HCEC 1CT (cell line): ENCODE measurements around the gene COG2.
"Not testable (repeated sequence)": the region's sequence is repeated elsewhere in the genome, so short reads cannot be mapped to it uniquely, and the experiment has no call there.

ENCODE experiments used
- DNase-seq: peaks from one replicate; pipeline ENCODE4 v3.0.0-alpha.2; 2017

COG2 gene

DNA sequence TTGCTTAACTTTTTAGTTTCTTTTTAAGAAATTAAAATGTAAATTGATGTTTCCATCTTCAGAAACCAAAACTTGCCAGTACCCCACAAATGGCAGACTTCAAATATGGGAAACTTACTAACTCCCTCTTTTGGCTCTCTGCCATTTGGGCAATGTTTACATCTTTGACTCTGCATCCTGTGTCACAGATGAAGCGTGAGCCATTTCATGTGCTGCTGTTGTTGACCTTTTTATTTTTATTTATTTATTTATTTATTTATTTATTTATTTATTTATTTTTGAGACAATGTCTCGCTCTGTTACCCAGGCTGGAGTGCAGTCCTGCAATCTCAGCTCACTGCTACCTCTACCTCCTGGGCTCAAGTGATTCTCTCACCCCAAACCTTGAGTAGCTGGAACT, 16.0 kb upstream of the COG2 start:
- DNase-seq: no peak

DNA sequence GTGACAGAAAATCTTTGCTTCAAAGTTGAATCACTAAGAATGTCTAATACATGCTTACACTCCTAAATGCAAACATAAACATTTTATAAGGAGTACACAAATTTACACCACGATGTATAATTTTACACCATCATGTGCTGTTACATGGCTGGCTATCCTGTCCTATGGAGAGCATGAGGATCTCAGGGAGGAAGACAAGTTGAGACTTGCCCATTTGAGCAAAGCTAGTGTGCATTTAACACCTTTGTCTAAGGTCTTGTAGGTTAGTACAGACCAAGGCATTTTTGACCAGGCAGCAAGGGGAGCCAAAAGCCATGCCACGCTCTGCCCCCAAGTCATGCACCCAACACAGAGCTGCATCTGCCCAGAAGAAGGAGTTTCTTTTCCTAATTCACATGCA, 14.5 kb upstream of the COG2 start:
- DNase-seq: no peak

DNA sequence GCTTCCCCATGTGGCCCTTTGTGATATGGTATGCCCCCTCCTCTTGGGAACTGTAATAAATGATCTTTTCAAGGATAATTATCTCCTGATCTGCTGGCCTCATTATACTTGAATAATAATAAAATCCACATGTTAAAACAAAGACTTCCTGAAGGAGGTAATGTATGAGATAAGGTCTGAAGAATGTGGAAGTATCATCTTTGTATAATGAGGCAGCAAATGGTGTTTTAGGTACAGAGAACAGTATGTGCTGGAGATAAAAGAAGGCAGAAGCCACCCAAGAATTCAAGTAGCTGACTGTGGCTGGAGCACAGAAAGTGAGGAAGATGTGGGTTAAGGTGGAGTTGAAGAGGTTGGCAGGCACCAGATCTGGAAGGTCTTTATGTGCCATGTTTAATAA, 12.8 kb upstream of the COG2 start:
- DNase-seq: no peak

DNA sequence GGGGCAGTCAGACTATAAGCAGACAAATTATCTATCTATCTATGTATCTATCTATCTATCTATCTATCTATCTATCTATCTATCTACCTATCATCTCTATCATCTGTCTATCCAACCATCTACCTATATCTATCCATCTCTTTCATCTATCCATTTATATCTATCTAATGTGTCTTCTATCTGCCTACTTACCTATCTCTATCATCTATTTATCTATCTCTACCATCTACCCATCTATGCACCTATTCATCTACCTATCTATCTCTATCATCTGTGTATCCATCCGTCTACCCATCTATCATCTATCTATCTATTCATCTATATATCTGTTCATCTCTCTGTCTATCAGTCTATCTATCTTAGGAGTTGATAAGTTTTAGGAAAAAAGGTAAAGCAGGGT, 10.8 kb upstream of the COG2 start:
- DNase-seq: no peak

DNA sequence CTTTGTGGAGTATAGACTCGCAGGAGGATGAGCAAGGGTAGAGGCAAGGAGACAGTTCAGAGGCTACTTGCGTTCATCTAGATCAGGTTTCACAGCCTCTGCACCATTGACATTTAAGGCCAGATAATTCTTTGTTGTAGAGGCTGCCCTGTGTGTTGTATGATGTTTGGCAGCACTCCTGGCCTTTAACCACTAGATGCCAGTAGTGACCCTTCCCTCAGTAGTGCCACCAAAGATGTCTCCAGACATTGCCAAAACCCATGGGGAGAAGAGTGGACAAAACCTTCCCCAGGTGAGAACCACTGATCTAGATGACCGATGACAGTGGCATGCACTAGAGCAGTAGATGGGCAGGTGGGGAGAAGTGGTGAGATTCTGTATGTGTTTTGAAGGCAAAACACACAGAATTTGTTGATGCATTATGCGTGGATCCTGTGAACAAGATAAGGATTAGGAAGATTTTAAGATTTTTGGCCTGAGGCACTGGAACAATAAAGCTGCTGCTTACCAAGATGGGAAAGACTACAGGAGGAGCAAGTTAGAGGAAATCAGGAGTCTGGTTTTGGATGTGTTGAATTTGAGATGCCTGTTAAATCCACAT, 9.9 kb upstream of the COG2 start:
- peak; percentile 28 for DNase-seq

DNA sequence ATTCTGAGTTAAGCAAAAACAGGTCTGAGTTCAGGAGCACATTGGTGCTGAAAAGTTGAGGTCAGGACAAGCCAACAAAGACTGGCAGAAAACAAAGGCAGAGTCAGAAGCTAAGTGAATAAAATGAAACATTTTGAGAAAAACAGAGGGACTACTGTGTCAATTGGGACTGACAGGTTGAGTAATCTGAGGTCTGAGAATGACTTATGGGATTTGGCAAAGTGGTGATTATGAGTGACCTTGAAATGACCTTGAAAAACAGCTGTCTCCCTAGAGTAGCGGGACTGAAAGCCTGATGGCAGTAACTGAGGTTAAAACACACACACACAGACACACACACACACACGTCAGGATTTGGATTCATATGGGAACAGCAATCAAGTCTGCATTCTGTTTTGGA, 8.8 kb upstream of the COG2 start:
- no peak for DNase-seq

DNA sequence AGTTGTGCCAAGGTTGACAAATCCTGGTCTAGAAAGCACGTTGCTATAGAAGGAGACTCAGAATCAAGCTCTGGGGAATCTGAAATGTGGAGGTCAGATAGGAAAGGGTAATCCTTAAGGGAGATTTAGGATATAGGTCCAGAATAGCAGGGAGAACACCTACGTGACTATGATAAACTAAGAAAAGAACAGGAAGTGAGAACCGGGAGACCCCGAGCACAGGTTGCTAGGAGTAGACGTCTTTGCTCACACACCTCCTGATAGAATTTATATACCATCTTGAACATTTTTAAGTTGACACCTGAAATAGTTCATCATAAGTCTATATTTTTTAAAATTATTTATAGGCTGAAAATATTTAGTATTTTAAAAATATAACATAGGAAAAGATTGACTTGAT, 7.9 kb upstream of the COG2 start:
- no peak for DNase-seq

DNA sequence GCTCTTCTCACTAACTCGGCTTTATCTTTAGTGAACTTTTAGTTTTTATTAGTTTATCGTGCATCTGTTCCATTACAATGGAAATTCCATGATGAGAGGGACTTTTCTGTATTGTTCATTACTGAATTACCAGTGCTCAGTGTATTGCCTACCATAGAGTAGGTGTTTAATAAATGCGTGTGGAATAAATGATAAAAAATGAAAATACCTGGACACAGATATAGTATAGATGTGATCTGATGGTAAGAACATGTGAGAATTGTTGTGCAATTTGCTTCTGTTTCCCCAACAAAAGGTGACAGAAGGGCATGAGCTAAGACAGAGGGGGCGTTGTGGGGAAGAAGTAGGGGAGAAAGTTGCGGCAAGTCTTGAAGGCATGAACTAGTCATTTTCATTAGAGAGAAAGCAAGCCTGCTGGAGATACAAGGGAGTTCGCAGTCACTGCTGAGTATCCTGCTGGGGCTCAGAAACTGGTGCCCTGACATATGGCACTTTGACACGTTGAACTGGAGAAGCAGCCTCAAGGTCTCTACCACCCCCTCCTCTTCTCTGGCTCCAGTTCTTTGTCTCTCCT, 5.6 kb upstream of the COG2 start:
- DNase-seq: no peak

DNA sequence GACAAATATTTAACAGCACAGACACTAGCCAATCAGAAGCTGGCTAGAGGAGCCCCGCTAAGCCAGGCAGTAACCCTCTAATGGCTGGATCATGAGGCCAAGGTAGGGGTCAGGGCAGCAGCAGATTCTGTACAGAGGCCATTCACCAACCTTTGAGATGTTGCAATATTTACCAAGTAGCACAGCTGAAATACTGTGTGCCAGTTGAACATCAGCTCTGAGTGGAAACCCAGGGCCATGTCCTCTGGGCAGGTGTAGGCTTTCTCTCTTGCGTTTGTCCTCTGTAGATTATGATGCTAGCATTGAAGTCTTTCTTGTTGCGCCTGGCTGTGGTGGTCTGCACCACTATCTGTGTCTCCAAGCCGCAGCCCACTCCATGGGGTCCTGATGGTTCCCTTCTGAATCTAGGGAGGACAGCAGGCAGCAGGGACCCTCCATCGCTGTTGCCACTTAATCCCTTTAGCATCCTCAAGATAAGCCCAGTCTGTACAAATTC, 2.5 kb upstream of the COG2 start:
- DNase-seq: no peak

DNA sequence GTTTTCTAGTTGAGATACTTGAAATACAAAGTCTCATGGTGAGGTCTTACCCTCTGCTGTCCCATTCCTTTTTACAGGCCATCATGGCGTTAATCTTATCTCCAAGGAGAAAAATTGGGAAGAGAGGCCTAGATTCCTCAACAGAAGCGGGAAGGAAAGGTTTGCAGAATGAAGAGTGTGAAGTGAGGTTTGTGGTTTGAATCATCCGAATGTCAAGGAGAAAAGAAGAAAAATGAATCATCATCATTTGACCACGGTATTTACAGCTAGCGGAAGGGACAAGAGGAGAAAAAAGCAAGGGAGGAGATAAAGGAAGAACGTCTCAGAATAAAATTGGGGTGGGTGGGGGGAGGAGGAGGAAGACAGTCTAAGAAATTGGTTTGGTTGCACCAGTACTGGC, 935 bp upstream of the COG2 start:
- peak; percentile 28 for DNase-seq

DNA sequence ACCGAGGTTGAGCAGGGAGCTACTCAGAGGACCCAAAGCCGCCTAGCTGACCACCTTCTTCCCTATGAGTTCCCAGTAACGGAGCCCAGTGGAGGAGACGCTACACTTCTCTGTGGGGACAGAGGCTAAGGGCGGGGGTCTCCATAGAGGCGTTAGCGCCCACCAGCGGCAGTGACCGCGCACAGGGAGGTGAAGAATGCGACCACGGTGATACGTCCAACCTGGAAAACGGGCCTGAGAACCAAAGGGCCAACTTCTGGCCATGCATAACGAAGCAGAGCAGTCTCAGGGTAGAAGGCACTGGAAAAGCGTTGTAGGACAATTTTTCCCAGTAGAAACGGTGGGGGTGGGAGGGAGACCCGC, 400 bp upstream of the COG2 start:
- no peak for DNase-seq

DNA sequence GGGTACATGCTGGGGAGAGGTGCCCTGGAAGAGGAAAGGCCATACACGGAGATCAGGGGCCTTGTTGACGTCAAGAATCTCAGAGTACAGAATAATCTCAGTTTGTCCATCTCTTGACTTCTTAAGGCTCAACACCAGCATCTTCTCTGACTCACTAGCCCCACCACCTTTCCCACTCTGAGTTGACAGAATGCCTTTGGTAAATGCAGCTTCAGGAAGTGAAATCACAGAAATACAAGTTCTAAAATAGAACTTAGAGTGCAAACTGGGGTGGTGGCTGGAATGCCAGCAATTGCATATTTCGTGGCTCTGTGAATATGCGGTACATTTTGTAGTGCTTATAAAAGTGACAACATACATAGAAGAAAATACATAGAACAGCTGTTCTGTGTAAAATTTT, 1.6 kb downstream of the COG2 start:
- peak; percentile 30 for DNase-seq

DNA sequence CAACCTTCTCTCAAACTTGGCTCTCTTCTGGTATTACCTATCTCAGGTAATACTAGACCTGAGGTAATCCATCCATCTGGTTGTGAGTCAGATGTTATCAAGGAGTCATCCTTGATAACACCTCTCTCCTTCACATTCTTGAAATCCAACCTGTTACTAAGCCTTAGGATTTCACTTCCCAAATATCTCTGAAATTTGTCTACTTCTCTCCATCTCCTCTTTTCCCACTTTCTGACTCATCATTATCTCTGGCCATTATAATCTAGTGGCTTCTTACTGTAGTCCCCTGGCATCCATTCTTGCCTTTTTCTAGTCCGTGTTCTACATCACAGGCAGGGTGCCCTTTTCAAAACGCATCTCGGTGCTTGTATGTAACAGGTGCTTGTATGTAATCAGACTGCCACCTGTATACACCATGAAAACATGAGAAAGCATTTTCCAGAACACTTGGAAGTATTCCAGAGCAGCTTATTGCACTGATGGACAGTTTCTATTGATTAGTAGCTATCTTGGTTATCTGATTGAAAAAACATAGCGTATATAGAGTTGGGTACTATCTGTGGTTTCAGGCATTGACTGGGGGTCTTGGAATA, 4.5 kb downstream of the COG2 start:
- DNase-seq: no peak

DNA sequence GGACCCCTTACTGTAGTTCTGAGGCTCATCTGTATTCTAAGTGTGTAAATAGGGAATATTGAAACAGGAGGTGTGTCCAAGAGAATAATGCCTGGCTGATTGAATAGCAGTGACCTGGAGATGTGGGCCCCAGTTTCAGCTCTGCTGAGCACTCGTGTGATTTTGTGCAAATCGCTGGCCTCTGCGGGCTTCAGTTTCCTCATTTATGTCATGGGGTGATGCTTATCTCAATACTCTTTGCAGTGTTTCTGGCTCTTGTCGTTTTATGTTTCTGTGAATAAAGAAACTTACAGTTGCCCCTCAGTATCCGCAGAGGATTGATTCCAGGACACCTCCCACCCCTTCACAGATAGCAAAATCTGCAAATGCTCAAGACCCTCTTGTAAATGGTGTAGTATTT, 5.0 kb downstream of the COG2 start:
- no peak for DNase-seq

DNA sequence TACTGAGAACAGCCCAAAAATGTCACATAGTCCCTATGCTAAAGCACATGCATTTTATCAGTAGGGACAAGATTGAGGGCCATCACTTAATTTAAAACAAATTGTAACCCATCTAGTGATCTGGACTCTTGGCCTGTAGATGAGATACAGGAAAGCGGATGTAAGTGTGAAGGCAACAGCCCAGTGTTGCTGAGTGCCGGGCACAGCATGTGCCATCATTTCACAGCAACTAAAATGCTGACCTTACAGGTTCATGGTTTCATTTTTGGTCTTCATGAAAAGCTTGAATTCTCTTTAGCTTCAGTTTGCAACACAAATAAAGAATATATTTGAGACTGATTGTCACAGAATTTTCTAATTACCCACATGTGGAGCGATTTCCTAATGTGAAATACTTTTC, 5.8 kb downstream of the COG2 start:
- no peak for DNase-seq

DNA sequence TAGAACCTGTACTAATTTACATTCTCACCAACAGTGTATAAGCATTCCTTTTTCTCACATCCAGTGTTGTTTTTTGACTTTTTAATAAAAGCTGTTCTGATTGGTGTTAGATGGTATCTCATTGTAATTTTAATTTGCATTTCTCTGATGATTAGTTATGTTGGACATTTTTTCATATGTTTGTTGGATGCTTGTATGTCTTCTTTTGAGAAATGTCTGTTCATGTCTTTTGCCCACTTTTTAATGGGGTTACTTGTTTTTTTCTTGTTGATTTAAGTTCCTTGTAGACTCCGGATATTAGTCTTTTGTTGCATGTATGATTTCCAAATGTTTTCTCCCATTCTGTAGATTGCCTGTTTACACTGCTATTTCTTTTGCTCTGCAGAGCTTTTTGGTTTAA, 8.0 kb downstream of the COG2 start:
- no peak for DNase-seq

DNA sequence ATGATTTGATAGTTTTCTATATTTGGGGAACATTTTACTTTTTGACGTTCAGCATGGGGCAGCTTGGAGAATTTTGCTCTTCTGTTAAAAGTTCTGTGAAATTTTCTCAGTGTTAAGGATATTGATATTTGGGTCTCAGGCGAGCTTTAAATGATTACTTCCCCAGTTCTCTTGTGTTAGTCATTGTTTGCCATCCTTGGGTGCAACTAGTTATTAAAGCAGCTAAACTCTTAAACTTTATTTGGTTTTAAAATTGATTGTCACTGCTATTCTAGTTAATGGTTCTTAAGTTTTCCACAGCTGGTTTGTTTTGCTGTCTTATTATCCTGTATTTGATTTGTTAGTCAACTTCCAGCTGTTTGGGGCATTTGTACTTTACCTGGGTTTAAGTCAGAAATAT, 9.0 kb downstream of the COG2 start:
- DNase-seq: no peak

DNA sequence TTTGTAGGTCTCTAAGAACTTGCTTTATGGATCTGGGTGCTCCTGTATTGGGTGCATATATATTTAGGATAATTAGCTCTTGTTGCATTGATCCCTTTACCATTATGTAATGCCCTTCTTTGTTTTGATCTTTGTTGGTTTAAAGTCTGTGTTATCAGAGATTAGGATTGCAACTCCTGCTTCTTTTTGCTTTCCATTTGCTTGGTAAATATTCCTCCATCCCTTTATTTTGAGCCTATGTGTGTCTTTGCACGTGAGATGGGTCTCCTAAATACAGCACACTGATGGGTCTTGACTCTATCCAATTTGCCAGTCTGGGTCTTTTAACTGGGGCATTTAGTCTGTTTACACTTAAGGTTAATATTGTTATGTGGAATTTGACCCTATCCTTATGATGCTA, 14.4 kb downstream of the COG2 start:
- DNase-seq: not testable (repeated sequence)

DNA sequence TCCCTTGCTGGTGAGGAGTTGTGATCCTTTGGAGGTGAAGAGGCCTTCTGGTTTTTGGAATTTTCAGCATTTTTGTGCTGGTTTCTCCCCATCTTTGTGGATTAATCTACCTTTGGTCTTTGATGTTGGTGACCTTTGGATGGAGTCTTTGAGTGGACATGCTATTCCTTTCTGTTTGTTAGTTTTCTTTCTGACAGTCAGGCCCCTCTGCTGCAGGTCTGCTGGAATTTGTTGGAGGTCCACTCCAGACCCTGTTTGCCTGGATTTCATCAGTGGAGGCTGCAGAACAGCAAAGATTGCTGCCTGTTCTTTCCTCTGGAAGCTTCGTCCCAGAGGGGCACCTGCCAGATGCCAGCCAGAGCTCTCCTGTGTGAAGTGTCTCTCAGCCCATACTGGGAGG, 15.8 kb downstream of the COG2 start:
- DNase-seq: not testable (repeated sequence)

DNA sequence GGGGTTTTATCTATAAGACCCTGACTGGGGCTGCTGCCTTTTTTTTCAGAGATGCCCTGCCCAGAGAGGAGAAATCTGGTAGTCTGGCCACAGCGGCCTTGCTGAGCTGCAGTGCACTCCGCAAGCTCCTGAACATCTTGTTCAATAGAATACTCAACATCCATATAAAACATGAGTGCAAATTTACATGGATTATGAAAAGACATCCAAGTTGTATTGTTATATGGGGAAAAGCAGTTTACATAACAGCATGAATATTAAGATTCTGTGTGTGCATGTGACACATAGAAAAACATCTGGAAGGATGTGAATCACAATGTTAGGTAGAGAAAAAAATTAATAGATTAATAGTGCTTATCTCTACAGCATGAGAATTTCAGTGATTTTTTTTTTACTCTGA, 16.4 kb downstream of the COG2 start:
- peak; percentile 3 for DNase-seq

DNA sequence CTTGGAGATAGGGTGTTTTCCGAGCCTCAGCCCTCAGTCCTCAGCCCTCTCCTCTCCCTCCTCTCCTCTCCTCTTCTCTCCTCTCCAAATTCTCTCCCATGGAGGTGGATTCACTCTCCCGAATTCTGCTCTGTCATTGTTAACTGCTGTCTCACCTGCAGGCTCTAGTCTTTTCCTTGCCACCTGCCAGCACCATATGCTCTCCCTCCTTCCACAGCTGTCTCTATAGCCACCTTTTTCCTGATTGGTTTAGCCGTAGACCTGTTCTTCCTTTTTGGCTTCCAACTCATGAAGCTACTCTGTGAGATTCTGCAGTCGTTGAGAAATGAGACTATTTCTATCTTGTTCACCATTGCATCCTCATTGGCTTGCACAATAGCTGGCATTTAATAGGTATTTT, 19.7 kb downstream of the COG2 start:
- no peak for DNase-seq

DNA sequence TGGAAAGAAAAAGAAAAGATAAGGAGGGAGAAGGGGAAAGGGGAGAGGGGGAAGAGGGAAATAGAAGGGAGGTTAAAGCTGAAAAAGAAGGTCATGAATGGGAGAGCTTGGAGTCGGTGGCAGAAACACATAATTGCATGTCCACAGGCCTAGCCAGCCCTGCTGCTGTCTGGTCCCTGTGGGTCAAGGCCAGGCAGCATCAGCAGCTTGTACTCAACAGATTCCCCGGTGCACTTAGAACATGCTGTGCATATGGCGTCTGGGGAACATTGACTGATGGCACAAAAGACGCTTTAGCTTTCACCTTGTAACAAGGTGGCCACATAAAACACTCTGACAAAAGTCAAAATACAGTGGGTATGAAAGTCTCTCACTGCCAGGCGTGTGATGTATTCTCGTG, 25.9 kb downstream of the COG2 start:
- no peak for DNase-seq

DNA sequence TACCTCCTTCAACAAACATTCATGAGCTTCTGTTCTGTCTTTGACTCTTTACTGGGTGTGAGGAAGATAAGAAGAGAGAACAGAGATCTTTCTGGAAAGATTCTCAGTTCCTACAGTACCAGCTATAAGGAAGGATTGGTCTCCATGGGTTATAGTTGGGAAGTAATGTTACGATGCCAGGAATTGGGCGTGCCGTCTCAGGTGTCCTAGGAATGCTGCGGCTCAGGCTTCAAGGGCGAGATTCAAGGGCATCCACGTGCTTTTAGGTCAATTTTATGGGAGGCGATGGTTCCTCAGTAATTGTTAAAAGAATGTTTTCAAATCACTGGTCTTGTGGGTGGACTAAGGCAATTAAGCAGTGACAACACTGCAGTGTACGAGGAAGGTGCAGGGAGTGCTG, 27.3 kb downstream of the COG2 start:
- no peak for DNase-seq

DNA sequence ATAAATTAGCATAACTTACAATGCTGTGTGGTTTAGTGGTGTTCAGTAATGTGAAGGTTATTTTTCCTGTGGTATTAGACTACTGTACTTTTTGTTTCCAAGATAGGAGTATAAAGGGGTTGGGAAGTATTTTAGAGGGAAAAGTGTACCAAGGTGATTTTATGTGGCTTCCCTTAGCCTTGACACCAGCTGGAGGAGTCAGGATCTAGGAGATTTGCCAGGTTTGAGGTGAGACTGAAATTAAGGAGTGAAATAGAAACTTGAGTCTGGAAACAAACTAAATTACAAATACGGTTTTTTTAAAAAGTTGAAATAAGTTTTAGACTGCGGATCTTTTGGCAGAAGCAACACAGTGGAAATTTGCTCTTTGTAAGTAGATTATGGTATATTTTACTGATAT, 32.3 kb downstream of the COG2 start:
- no peak for DNase-seq

DNA sequence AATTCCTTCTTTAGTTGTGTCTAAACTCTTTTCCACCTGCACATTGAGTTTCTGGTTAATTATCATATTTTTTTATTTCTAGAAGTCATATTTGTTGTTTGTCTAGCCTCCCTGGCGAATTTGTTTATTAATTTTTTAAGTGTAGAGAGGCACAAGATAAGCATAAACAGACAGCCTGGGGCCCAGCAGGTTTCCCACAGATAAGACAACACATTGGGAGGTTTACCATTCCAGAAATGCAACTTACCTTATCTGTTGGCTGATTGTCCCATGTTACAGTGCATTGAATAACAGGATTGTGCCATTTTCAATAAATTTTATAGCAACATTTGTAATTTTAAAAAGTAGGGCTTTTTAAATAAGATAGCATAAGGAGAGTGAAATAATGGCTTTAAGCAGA, 34.9 kb downstream of the COG2 start:
- no peak for DNase-seq
